Gastroesophageal sphincter (tissue), 3 donors: Measurements from ENCODE around the gene SLC22A12.

ENCODE experiments used
- CTCF ChIP-seq, 4 experiments: fragments of 200-600 bp in 2 of 4; fragments of 450-650 bp in 2 of 4; sonication (generic) in 1 of 4; IDR thresholded peaks; one replicate each; pipeline ENCODE4 v1.5.1; 2017 to 2019; ENCODE audit warnings: antibody characterized with exemption in 4 of 4, mild to moderate bottlenecking in 2 of 4, moderate library complexity in 2 of 4
- EP300 ChIP-seq: sonication (generic); formaldehyde crosslinking; IDR thresholded peaks from one replicate; pipeline ENCODE4 v1.6.1; 2017; ENCODE audit warnings: antibody characterized with exemption, mild to moderate bottlenecking
- POLR2A ChIP-seq, 2 donors: fragments of 450-650 bp; IDR thresholded peaks; one replicate each; pipeline ENCODE4 v1.6.1; 2017; ENCODE audit warnings: antibody characterized with exemption in 2 of 2, mild to moderate bottlenecking in 2 of 2, moderate library complexity in 1 of 2
- POLR2AphosphoS5 ChIP-seq: sonication (generic); formaldehyde crosslinking; IDR thresholded peaks from one replicate; pipeline ENCODE4 v1.6.1; 2017; ENCODE audit warnings: antibody characterized with exemption

DNA sequence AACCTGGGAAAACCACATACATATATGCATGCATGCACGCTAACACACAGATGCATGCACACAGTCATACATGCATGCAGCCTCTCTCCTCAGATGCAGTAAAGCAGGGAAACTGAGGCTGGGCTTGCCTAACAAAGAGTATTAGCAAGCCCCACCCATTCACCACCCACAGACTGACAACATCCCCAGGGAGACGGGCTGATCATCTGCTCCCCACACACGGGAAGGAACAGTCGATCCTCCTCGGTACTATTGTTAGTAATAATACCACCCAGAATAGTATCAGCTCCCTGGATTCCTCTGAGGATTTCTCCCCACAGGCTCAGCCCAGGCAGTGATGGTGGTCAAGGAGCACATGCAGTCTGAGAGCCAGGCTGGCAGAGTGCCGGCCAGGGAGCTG, 41.2 kb downstream of the SLC22A12 start:
- TF ChIP-seq CTCF (IDR thresholded peaks at IDR 0.05): no peak
- no peak for TF ChIP-seq POLR2A (IDR thresholded peaks at IDR 0.05)
- TF ChIP-seq EP300: no peak
- TF ChIP-seq POLR2AphosphoS5: no peak
